IPS DF 6.9 (cell line): ENCODE results near the gene MAB21L4.

Source experiments
- DNase-seq: peaks from one replicate; pipeline ENCODE4 v3.0.0-alpha.2; 2013; ENCODE audit warnings: low read depth, low spot score
- H3K27ac ChIP-seq: one replicate; pipeline ENCODE4 v1.5.1; 2013; ENCODE audit warnings: low read length, control low read depth
- H3K27me3 ChIP-seq: 2 replicates; pipeline ENCODE4 v1.6.1; 2013; ENCODE audit warnings: mild to moderate bottlenecking, low read length; ENCODE audit not compliant: control insufficient read depth, insufficient read depth
- H3K36me3 ChIP-seq: 2 replicates; pipeline ENCODE4 v1.6.1; 2013; ENCODE audit warnings: low read length; ENCODE audit not compliant: control insufficient read depth, insufficient read depth
- H3K4me1 ChIP-seq: 2 replicates; pipeline ENCODE4 v1.6.1; 2013; ENCODE audit warnings: low read length; ENCODE audit not compliant: control insufficient read depth, insufficient read depth
- H3K4me3 ChIP-seq: 2 replicates; pipeline ENCODE4 v1.5.1; 2013; ENCODE audit warnings: mild to moderate bottlenecking, low read length
- H3K9me3 ChIP-seq: 2 replicates; pipeline ENCODE4 v1.6.1; 2013; ENCODE audit warnings: low read length, inconsistent platforms; ENCODE audit not compliant: control insufficient read depth, insufficient read depth
- WGBS: extraction: QIAGEN DNeasy Blood & Tissue Kit; methylation state at CpG from one replicate; pipeline ENCODE4 v1.1.7; 2013; ENCODE audit warnings: mixed read lengths, missing lambda C conversion rate; ENCODE audit not compliant: insufficient read length, insufficient coverage; 5-methylcytosine and 5-hydroxymethylcytosine counted together

The MAB21L4 gene

GRCh38 chr2:240837621-240838020 lies 58.3 kb downstream of the MAB21L4 start:
- no peak overlapping the region for H3K27ac ChIP-seq
- WGBS: no CpG with 5 or more reads among the region's 4 CpGs
- H3K9me3 ChIP-seq: no peaks in the 10 kb centered on the region
- no peaks in the 10 kb centered on the region for H3K27me3 ChIP-seq
- no peaks in the 10 kb centered on the region for H3K4me1 ChIP-seq
- DNase-seq: no peak
- no peak overlapping the region for H3K4me3 ChIP-seq
- no peaks in the 10 kb centered on the region for H3K36me3 ChIP-seq

DNA sequence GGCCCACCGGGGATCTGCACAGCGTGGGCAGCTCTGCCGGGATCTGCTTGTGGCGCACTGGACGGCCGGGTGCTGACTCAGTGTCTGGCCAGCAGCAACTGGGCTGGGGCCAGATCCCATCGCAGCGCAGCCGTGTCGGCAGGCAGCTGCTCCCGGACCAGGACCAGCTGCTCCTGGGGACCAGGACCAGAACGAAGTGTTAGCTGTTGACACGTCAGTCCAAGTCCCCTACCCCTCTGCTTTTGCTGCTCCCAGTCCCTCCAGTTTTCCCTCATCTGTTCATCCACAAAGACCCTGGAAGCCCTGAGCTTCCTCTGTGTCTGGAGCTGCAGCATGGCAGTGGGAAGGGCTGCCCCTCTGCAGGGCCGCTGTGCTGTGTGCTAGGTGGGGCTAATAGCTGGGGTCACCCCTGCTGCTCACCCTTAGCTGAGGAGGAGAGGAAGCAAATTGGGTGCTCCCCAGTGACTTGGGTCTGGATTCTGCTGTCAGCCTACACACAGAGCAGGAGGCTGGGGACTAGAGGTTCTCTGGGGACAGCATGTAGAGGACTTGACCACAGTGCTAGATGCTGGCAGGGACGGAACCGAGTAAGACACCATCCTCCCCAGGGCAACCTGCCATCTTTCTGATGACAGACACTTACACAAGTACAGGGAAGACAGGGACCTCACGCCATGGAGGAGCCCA lies 59.0 kb downstream of the MAB21L4 start:
- DNase-seq: no peak

More for the DNA sequence above, 59.0 kb downstream of the MAB21L4 start:
- H3K27me3 ChIP-seq: no peaks in the 10 kb centered on the region
- H3K27ac ChIP-seq: no peak overlapping the region
- no CpG with 5 or more reads among the region's 17 CpGs for WGBS
- no peak overlapping the region for H3K4me3 ChIP-seq
- no peaks in the 10 kb centered on the region for H3K36me3 ChIP-seq
- H3K4me1 ChIP-seq: 0 out of 2 replicates have a peak, but pooled peaks cover 2% of the 10 kb centered on the region
- no peaks in the 10 kb centered on the region for H3K9me3 ChIP-seq
